HCT116 (cell line): ENCODE measurements around the gene MICU2. TPM values are rescaled to one million over a fixed set of nuclear protein-coding genes. Genes with fewer than 3 reads are reported as not detected.

ENCODE experiments used
- ATAC-seq: fragments of 200-7000 bp; cut with Tn5 transposase; 2 replicates; pipeline ENCODE4 v1.9.1; 2020; ENCODE audit warnings: mild to moderate bottlenecking, moderate library complexity
- BruUV-seq: library from RNA; stranded (reverse); fragments of 400-500 nt; replicated peaks from 2 replicates; lab custom pipeline; 2021; lab: Mats Ljungman, UMichigan
- CTCF ChIA-PET: fragments of 300-600 bp; sonication (Branson Sonifier 250); formaldehyde crosslinking; loops from one replicate; lab custom pipeline; 2021; ENCODE audit warnings: antibody characterized with exemption; lab: Charles Lee
- POLR2A ChIA-PET: fragments of 300-600, 350-600 bp; sonication (Branson Sonifier 250); formaldehyde crosslinking; loops from one replicate; lab custom pipeline; 2021; ENCODE audit warnings: antibody characterized with exemption; lab: Charles Lee
- RAD21 ChIA-PET, 2 experiments: fragments of 300-600 bp; sonication (Branson Sonifier 250); formaldehyde crosslinking; loops; one replicate each; lab custom pipeline; 2023; ENCODE audit warnings: low total read pairs in 2 of 2; ENCODE audit not compliant: uncharacterized antibody in 2 of 2, unreplicated experiment in 2 of 2, low non-redundant PET in 1 of 2; lab: Charles Lee
- DNase-seq: peaks from one replicate; pipeline ENCODE4 v3.0.0-alpha.2; 2010; ENCODE audit warnings: low read depth, low spot score
- H2AFZ ChIP-seq: fragments of 200-600 bp; shearing (Covaris generic), sonication (generic); 2 replicates; pipeline ENCODE4 v1.6.1; 2017; ENCODE audit warnings: low read depth, mixed run types, mixed read lengths, antibody characterized with exemption, low read length; ENCODE audit not compliant: poor library complexity, severe bottlenecking
- H3K27ac ChIP-seq: 2 replicates; pipeline ENCODE4 v1.5.1; 2012; ENCODE audit warnings: low read depth, low read length
- H3K27me3 ChIP-seq: fragments of 200-600 bp; sonication (generic); 2 replicates; pipeline ENCODE4 v1.6.1; 2016; ENCODE audit warnings: mixed run types, low read length, mixed read lengths; ENCODE audit not compliant: insufficient read depth
- H3K36me3 ChIP-seq, 2 experiments: fragments of 200-500 bp in 1 of 2; fragments of 200-600 bp in 1 of 2; sonication (Bioruptor generic) in 1 of 2; sonication (generic) in 1 of 2; 2 replicates each; pipeline versions ENCODE4 v1.5.1 to v1.6.1; 2014 to 2016; ENCODE audit warnings: low read length in 2 of 2, inconsistent platforms in 1 of 2, mixed read lengths in 1 of 2, mixed run types in 1 of 2; ENCODE audit not compliant: insufficient read depth in 2 of 2, control insufficient read depth in 1 of 2
- H3K4me1 ChIP-seq, 2 experiments: fragments of 200-600 bp in 1 of 2; sonication (generic) in 1 of 2; 2 replicates each; pipeline versions ENCODE4 v1.5.1 to v1.6.1; 2012 to 2017; ENCODE audit warnings: low read length in 2 of 2, inconsistent platforms in 1 of 2, mild to moderate bottlenecking in 1 of 2, mixed read lengths in 1 of 2, mixed run types in 1 of 2, moderate library complexity in 1 of 2; ENCODE audit not compliant: insufficient read depth in 2 of 2, control insufficient read depth in 1 of 2
- H3K4me2 ChIP-seq: fragments of 200-600 bp; sonication (generic); 2 replicates; pipeline ENCODE4 v1.6.1; 2017; ENCODE audit warnings: mixed run types, low read length, mixed read lengths
- H3K4me3 ChIP-seq, 2 experiments: fragments of 200-600 bp in 1 of 2; sonication (generic) in 1 of 2; replicated peaks in 1 of 2; 2 replicates each; pipeline ENCODE4 v1.5.1; 2011 to 2016; ENCODE audit warnings: low read length in 2 of 2, control low read depth in 1 of 2, low read depth in 1 of 2, mild to moderate bottlenecking in 1 of 2, mixed read lengths in 1 of 2, mixed run types in 1 of 2
- H3K79me2 ChIP-seq: fragments of 200-600 bp; sonication (generic); 2 replicates; pipeline ENCODE4 v1.6.1; 2017; ENCODE audit warnings: mild to moderate bottlenecking, mixed run types, low read length, moderate library complexity, mixed read lengths; ENCODE audit not compliant: insufficient read depth
- H3K9ac ChIP-seq: fragments of 200-600 bp; sonication (generic); 2 replicates; pipeline ENCODE4 v1.6.1; 2016; ENCODE audit warnings: low read length, mixed read lengths
- H3K9me2 ChIP-seq: fragments of 200-600 bp; sonication (generic), shearing (Covaris generic); 2 replicates; pipeline ENCODE4 v1.6.1; 2017; ENCODE audit warnings: mixed run types, mild to moderate bottlenecking, moderate library complexity; ENCODE audit not compliant: insufficient read depth
- H3K9me3 ChIP-seq, 2 experiments: fragments of 200-500 bp in 1 of 2; fragments of 200-600 bp in 1 of 2; sonication (Bioruptor generic) in 1 of 2; sonication (generic) in 1 of 2; 2 replicates each; pipeline ENCODE4 v1.6.1; 2014 to 2017; ENCODE audit warnings: low read length in 2 of 2, mixed read lengths in 2 of 2, inconsistent platforms in 1 of 2, low read depth in 1 of 2, mild to moderate bottlenecking in 1 of 2, mixed run types in 1 of 2, moderate library complexity in 1 of 2; ENCODE audit not compliant: control insufficient read depth in 1 of 2, insufficient read depth in 1 of 2
- H4K20me1 ChIP-seq: fragments of 200-600 bp; sonication (generic), shearing (Covaris generic); 2 replicates; pipeline ENCODE4 v1.6.1; 2017; ENCODE audit warnings: mixed run types, mild to moderate bottlenecking, moderate library complexity; ENCODE audit not compliant: insufficient read depth
- CTCF ChIP-seq, 3 experiments: fragments of 200-600 bp in 1 of 3; sonication (generic) in 1 of 3; IDR thresholded peaks in 2 of 3; conservative IDR thresholded peaks in 1 of 3; 2 replicates each; pipeline ENCODE4 v1.5.1; 2012 to 2017; ENCODE audit warnings: low read depth in 2 of 3, low read length in 2 of 3, antibody characterized with exemption in 1 of 3, borderline replicate concordance in 1 of 3, control low read depth in 1 of 3, mild to moderate bottlenecking in 1 of 3, mixed read lengths in 1 of 3, mixed run types in 1 of 3, moderate library complexity in 1 of 3; ENCODE audit not compliant: insufficient read depth in 1 of 3
- ELF1 ChIP-seq: IDR thresholded peaks from 2 replicates; pipeline ENCODE4 v1.6.1; 2012; ENCODE audit warnings: low read depth, borderline replicate concordance
- FOSL1 ChIP-seq: IDR thresholded peaks from 2 replicates; pipeline ENCODE4 v1.6.1; 2012; ENCODE audit warnings: low read depth
- RAD21 ChIP-seq: IDR thresholded peaks from 2 replicates; pipeline ENCODE4 v1.6.1; 2012; ENCODE audit warnings: low read depth, mild to moderate bottlenecking
- REST ChIP-seq: IDR thresholded peaks from 2 replicates; pipeline ENCODE4 v1.6.1; 2012; ENCODE audit warnings: low read depth
- YY1 ChIP-seq: IDR thresholded peaks from 2 replicates; pipeline ENCODE4 v1.6.1; 2011; ENCODE audit warnings: low read length, low read depth, moderate library complexity, mild to moderate bottlenecking; ENCODE audit not compliant: insufficient replicate concordance; ENCODE audit errors: extremely low read depth
- ZFX ChIP-seq: fragments of 450-650 bp; IDR thresholded peaks from 2 replicates; pipeline ENCODE4 v1.6.1; 2017
- intact Hi-C: fragments of 100-400 bp; cut with micrococcal nuclease; formaldehyde crosslinking; loops from 2 replicates; pipeline ENCODE4 v1.10.0; 2022
- total RNA-seq: library from RNA; stranded (reverse); gene quantifications from one replicate; pipeline ENCODE4 v1.2.1, GENCODE V29; 2021; ENCODE audit not compliant: unreplicated experiment
- TF ChIP-seq, protein P1 (sequence below): IDR thresholded peaks from 2 replicates; pipeline ENCODE4 v1.6.1; 2011; ENCODE audit warnings: mild to moderate bottlenecking, low read length, moderate library complexity; ENCODE audit not compliant: insufficient replicate concordance; ENCODE audit errors: extremely low read depth
- TF ChIP-seq, protein P2 (sequence below): IDR thresholded peaks from 2 replicates; pipeline ENCODE4 v1.6.1; 2012

MICU2 gene
- total RNA-seq, 1 experiment from 2014 or later, result 41.0 TPM

GRCh38 chr13:21522130-21522529, 81.8 kb downstream of the MICU2 start:
- H3K9ac ChIP-seq, result no peak overlapping the region
- H3K4me3 ChIP-seq, result no peak overlapping the region
- ChIA-PET POLR2A (no interaction called here), RAD21 (no interaction called here), CTCF (no interaction called here)
- no peak overlapping the region for H3K4me2 ChIP-seq
- no peak for ATAC-seq
- no peak overlapping the region for H2AFZ ChIP-seq
- H3K79me2 ChIP-seq, result no peaks in the 10 kb centered on the region
- no peaks in the 10 kb centered on the region for H4K20me1 ChIP-seq
- no peak overlapping the region for H3K27ac ChIP-seq
- DNase-seq, result no peak
- intact Hi-C loops, result no loop called here
- H3K36me3 ChIP-seq, result peaks cover 0 to 4% of the 10 kb centered on the region in 2 experiments; a peak in 2 of 4 replicates
- no peaks in the 10 kb centered on the region for H3K4me1 ChIP-seq
- no peak for TF ChIP-seq RAD21
- TF ChIP-seq FOSL1, result no peak
- no peak for TF ChIP-seq YY1
- TF ChIP-seq, protein P1, sequence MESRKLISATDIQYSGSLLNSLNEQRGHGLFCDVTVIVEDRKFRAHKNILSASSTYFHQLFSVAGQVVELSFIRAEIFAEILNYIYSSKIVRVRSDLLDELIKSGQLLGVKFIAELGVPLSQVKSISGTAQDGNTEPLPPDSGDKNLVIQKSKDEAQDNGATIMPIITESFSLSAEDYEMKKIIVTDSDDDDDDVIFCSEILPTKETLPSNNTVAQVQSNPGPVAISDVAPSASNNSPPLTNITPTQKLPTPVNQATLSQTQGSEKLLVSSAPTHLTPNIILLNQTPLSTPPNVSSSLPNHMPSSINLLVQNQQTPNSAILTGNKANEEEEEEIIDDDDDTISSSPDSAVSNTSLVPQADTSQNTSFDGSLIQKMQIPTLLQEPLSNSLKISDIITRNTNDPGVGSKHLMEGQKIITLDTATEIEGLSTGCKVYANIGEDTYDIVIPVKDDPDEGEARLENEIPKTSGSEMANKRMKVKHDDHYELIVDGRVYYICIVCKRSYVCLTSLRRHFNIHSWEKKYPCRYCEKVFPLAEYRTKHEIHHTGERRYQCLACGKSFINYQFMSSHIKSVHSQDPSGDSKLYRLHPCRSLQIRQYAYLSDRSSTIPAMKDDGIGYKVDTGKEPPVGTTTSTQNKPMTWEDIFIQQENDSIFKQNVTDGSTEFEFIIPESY, result no peak
- TF ChIP-seq ELF1, result no peak
- TF ChIP-seq REST, result no peak
- no peak for TF ChIP-seq CTCF (IDR thresholded peaks at IDR 0.05 in 2 of 3, conservative IDR thresholded peaks at IDR 0.05 in 1 of 3; ENCODE audit: borderline replicate concordance in 1 of 3, insufficient read depth in 1 of 3, low read depth in 2 of 3, low read length in 2 of 3)
- TF ChIP-seq, protein P2, sequence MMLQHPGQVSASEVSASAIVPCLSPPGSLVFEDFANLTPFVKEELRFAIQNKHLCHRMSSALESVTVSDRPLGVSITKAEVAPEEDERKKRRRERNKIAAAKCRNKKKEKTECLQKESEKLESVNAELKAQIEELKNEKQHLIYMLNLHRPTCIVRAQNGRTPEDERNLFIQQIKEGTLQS, result no peak
- no peak for TF ChIP-seq ZFX
- no TSS peak for BruUV-seq
- no peaks in the 10 kb centered on the region for H3K9me2 ChIP-seq
- H3K27me3 ChIP-seq, result no peaks in the 10 kb centered on the region
- no peaks in the 10 kb centered on the region for H3K9me3 ChIP-seq
